HEK293 (cell line): ENCODE measurements around the gene CBX8.

Source experiments
- CTCF ChIA-PET: fragments of 350-600 bp; formaldehyde crosslinking; extraction: SDS; loops from one replicate; lab custom pipeline; 2021; ENCODE audit warnings: antibody characterized with exemption; lab: Yijun Ruan, JAX
- POLR2A ChIA-PET: fragments of 300-600 bp; formaldehyde crosslinking; extraction: SDS; loops from one replicate; lab custom pipeline; 2020; ENCODE audit warnings: antibody characterized with exemption, inconsistent platforms; lab: Yijun Ruan, JAX
- H3K27ac ChIP-seq: fragments of 200-500 bp; sonication (Bioruptor generic); 2 replicates; pipeline ENCODE4 v1.5.1; 2014; ENCODE audit warnings: low read depth, low read length, control low read depth, inconsistent platforms; ENCODE audit errors: extremely low read depth
- H3K36me3 ChIP-seq, 2 experiments: fragments of 200-500 bp in 1 of 2; sonication (Bioruptor generic) in 1 of 2; 1 replicate in 1 of 2; 2 replicates in 1 of 2; pipeline ENCODE4 v1.5.1; 2014 to 2017; ENCODE audit warnings: inconsistent platforms in 2 of 2, low read length in 2 of 2; ENCODE audit not compliant: control insufficient read depth in 2 of 2, insufficient read depth in 1 of 2
- H3K4me1 ChIP-seq: fragments of 200-500 bp; sonication (Bioruptor generic); 2 replicates; pipeline ENCODE4 v1.5.1; 2014; ENCODE audit warnings: mild to moderate bottlenecking, low read length, inconsistent platforms; ENCODE audit not compliant: control insufficient read depth, insufficient read depth
- H3K4me3 ChIP-seq: 2 replicates; pipeline ENCODE4 v1.5.1; 2011; ENCODE audit warnings: low read depth, mild to moderate bottlenecking, control low read depth, low read length, moderate library complexity
- H3K9me3 ChIP-seq: fragments of 200-500 bp; sonication (Bioruptor generic); 2 replicates; pipeline ENCODE4 v1.5.1; 2014; ENCODE audit warnings: low read depth, low read length, inconsistent platforms; ENCODE audit not compliant: control insufficient read depth, insufficient read depth
- FEZF1 ChIP-seq: fragments of 450-650 bp; formaldehyde crosslinking; IDR thresholded peaks from 2 replicates; pipeline ENCODE4 v1.5.1; 2016; ENCODE audit warnings: missing biosample characterization, missing genetic modification characterization
- IKZF3 ChIP-seq: fragments of 450-650 bp; IDR thresholded peaks from 2 replicates; pipeline ENCODE4 v1.5.0; 2018; ENCODE audit warnings: missing biosample characterization, mild to moderate bottlenecking, missing genetic modification characterization, moderate library complexity
- KLF7 ChIP-seq: fragments of 450-650 bp; formaldehyde crosslinking; IDR thresholded peaks from 2 replicates; pipeline ENCODE4 v1.5.1; 2016; ENCODE audit warnings: missing biosample characterization, missing genetic modification characterization, borderline replicate concordance
- MZF1 ChIP-seq: fragments of 450-650 bp; formaldehyde crosslinking; IDR thresholded peaks from 2 replicates; pipeline ENCODE4 v1.5.1; 2017; ENCODE audit warnings: missing biosample characterization, missing genetic modification characterization, borderline replicate concordance
- OSR2 ChIP-seq: fragments of 450-650 bp; formaldehyde crosslinking; IDR thresholded peaks from 2 replicates; pipeline ENCODE4 v1.5.1; 2016; ENCODE audit warnings: missing biosample characterization, missing genetic modification characterization
- PATZ1 ChIP-seq: fragments of 450-650 bp; formaldehyde crosslinking; IDR thresholded peaks from 2 replicates; pipeline ENCODE4 v1.5.1; 2016; ENCODE audit warnings: missing biosample characterization, missing genetic modification characterization
- PRDM1 ChIP-seq: fragments of 450-650 bp; formaldehyde crosslinking; IDR thresholded peaks from 2 replicates; pipeline ENCODE4; 2016; ENCODE audit warnings: missing biosample characterization, missing genetic modification characterization
- PRDM4 ChIP-seq: fragments of 450-650 bp; formaldehyde crosslinking; IDR thresholded peaks from 2 replicates; pipeline ENCODE4 v1.5.1; 2017; ENCODE audit warnings: missing biosample characterization, missing genetic modification characterization
- SALL2 ChIP-seq: fragments of 450-650 bp; formaldehyde crosslinking; IDR thresholded peaks from 2 replicates; pipeline ENCODE4 v1.5.0; 2017; ENCODE audit warnings: missing biosample characterization, mild to moderate bottlenecking, missing genetic modification characterization, borderline replicate concordance
- SP7 ChIP-seq: fragments of 450-650 bp; formaldehyde crosslinking; IDR thresholded peaks from 2 replicates; pipeline ENCODE4 v1.5.1; 2016; ENCODE audit warnings: missing biosample characterization, missing genetic modification characterization
- TRIM28 ChIP-seq: IDR thresholded peaks from 2 replicates; pipeline ENCODE4 v1.6.1; 2011; ENCODE audit warnings: low read length, control low read depth, borderline replicate concordance
- ZBTB20 ChIP-seq: fragments of 450-650 bp; formaldehyde crosslinking; IDR thresholded peaks from 2 replicates; pipeline ENCODE4 v1.5.1; 2016; ENCODE audit warnings: missing biosample characterization, missing genetic modification characterization
- ZFP41 ChIP-seq: fragments of 450-650 bp; formaldehyde crosslinking; IDR thresholded peaks from 2 replicates; pipeline ENCODE4 v1.5.1; 2016; ENCODE audit warnings: missing biosample characterization, missing genetic modification characterization, borderline replicate concordance
- ZNF169 ChIP-seq: fragments of 450-650 bp; formaldehyde crosslinking; IDR thresholded peaks from 2 replicates; pipeline ENCODE4 v1.5.1; 2016; ENCODE audit warnings: missing biosample characterization, missing genetic modification characterization
- ZNF2 ChIP-seq: fragments of 450-650 bp; formaldehyde crosslinking; IDR thresholded peaks from 2 replicates; pipeline ENCODE4 v1.5.1; 2016; ENCODE audit warnings: missing biosample characterization, missing genetic modification characterization
- ZNF324 ChIP-seq: fragments of 450-650 bp; formaldehyde crosslinking; IDR thresholded peaks from 2 replicates; pipeline ENCODE4 v1.5.1; 2016; ENCODE audit warnings: missing biosample characterization, missing genetic modification characterization
- ZNF549 ChIP-seq: fragments of 450-650 bp; IDR thresholded peaks from 2 replicates; pipeline ENCODE4 v1.5.1; 2018; ENCODE audit warnings: missing biosample characterization, missing genetic modification characterization, mild to moderate bottlenecking, inconsistent platforms, moderate library complexity
- ZNF561 ChIP-seq: fragments of 450-650 bp; IDR thresholded peaks from 2 replicates; pipeline ENCODE4 v1.5.1; 2018; ENCODE audit warnings: missing biosample characterization, missing genetic modification characterization, borderline replicate concordance
- ZNF600 ChIP-seq: fragments of 450-650 bp; formaldehyde crosslinking; IDR thresholded peaks from 2 replicates; pipeline ENCODE4 v1.5.1; 2016; ENCODE audit warnings: missing biosample characterization, missing genetic modification characterization
- ZNF621 ChIP-seq: fragments of 450-650 bp; formaldehyde crosslinking; IDR thresholded peaks from 2 replicates; pipeline ENCODE4 v1.5.1; 2017; ENCODE audit warnings: missing biosample characterization, missing genetic modification characterization
- ZSCAN30 ChIP-seq: fragments of 450-650 bp; IDR thresholded peaks from 2 replicates; pipeline ENCODE4 v1.5.1; 2018; ENCODE audit warnings: missing biosample characterization, mild to moderate bottlenecking, missing genetic modification characterization, moderate library complexity
- TF ChIP-seq, protein P1 (sequence below): fragments of 450-650 bp; formaldehyde crosslinking; IDR thresholded peaks from 2 replicates; pipeline ENCODE4; 2016; ENCODE audit warnings: missing biosample characterization, missing genetic modification characterization
- TF ChIP-seq, protein P2 (sequence below): fragments of 450-650 bp; formaldehyde crosslinking; IDR thresholded peaks from 2 replicates; pipeline ENCODE4 v1.5.1; 2017; ENCODE audit warnings: missing biosample characterization, missing genetic modification characterization
- TF ChIP-seq, protein P3 (sequence below): fragments of 450-650 bp; formaldehyde crosslinking; IDR thresholded peaks from 2 replicates; pipeline ENCODE4 v1.5.1; 2017; ENCODE audit warnings: missing biosample characterization, missing genetic modification characterization

The CBX8 gene

GRCh38 chr17:79777120-79777893, 19.6 kb downstream of the CBX8 start (continued):
- TF ChIP-seq ZNF621 (tag by site-specific recombination) (no peak), KLF7 (tag by site-specific recombination) (peak; percentile 97), SP7 (peak; percentile 76)
- TF ChIP-seq, protein P1, sequence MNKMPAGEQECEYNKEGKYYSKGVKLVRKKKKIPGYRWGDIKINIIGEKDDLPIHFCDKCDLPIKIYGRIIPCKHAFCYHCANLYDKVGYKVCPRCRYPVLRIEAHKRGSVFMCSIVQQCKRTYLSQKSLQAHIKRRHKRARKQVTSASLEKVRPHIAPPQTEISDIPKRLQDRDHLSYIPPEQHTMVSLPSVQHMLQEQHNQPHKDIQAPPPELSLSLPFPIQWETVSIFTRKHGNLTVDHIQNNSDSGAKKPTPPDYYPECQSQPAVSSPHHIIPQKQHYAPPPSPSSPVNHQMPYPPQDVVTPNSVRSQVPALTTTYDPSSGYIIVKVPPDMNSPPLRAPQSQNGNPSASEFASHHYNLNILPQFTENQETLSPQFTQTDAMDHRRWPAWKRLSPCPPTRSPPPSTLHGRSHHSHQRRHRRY, result no peak

DNA sequence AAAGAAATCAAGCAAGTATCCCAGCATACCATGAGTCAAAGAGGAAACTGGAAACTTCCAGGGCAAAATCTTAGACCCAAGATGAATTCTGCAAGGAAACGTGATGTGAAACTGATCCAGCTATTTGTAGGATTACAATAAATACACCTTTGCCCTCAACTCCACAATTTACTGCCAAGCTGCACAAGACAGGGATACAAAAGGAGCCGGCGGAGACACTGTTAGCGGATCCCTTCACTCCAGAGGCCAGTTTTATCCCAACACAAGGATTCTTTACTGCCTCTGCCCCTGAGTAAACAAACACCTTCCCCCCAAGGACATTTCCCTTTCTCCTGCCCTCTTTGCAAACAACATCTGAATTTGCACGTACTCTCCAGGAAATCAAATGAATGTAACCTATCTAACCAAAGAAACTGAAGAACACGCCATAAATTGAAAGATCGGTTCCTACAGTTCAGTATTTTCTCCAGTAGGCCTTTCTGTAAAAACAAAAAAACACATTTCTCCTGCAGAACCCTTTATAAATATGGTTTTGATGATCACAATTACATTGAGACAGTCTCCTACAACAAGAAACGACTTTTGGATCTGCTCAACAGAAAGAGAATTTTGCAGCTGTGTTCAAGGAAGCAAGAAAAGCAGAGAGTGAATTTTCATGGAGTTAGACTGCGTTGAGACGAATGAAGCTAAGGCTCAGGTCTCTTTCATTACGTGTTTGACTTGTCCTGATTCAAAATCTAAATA, 20.3 kb downstream of the CBX8 start:
- peaks cover 21% of the 10 kb centered on the region for H3K4me1 ChIP-seq
- CTCF ChIA-PET, result interaction anchor here (0.6 to 3.6 kb wide), 14 partner anchors 13 to 304 kb away, joined by 3 to 31 read pairs (median 5); no protein-coding TSS in a partner anchor
- H3K27ac ChIP-seq, result peak overlapping the region; percentile 78
- no peaks in the 10 kb centered on the region for H3K9me3 ChIP-seq
- peaks cover 6 to 22% of the 10 kb centered on the region in 2 experiments; a peak in 1 of 3 replicates for H3K36me3 ChIP-seq
- H3K4me3 ChIP-seq, result no peak overlapping the region
- POLR2A ChIA-PET, result interaction anchor here (2.7 kb wide), 1 partner anchor 21 kb away, joined by 8 read pairs; the partner anchor contains the start of gene CBX8
- TF ChIP-seq IKZF3 (tag by site-specific recombination) (peak; percentile 51; the same call in 1 of the 2 replicates), FEZF1 (tag by site-specific recombination) (peak; percentile 65), ZSCAN30 (tag by site-specific recombination) (0 out of 2 replicates have a peak, but pooled peaks have one; percentile 15), SALL2 (tag by site-specific recombination) (no peak), TRIM28 (peak; percentile 44; the same call in 1 of the 2 replicates), ZFP41 (tag by site-specific recombination) (no peak), MZF1 (tag by site-specific recombination) (0 out of 2 replicates have a peak, but pooled peaks have one; percentile 39), ZNF169 (tag by site-specific recombination) (no peak), PRDM4 (tag by site-specific recombination) (peak; percentile 96), PATZ1 (no peak), ZNF561 (tag by site-specific recombination) (peak; percentile 76; the same call in 1 of the 2 replicates), ZNF2 (tag by site-specific recombination) (peak; percentile 99), SP7 (peak; percentile 76), OSR2 (tag by site-specific recombination) (peak; percentile 35; the same call in 1 of the 2 replicates), ZNF600 (tag by site-specific recombination) (no peak), ZNF324 (tag by site-specific recombination) (no peak), ZNF549 (no peak), ZBTB20 (tag by site-specific recombination) (peak; percentile 30; the same call in 1 of the 2 replicates), PRDM1 (tag by site-specific recombination) (peak; percentile 78)
- TF ChIP-seq, protein P2, sequence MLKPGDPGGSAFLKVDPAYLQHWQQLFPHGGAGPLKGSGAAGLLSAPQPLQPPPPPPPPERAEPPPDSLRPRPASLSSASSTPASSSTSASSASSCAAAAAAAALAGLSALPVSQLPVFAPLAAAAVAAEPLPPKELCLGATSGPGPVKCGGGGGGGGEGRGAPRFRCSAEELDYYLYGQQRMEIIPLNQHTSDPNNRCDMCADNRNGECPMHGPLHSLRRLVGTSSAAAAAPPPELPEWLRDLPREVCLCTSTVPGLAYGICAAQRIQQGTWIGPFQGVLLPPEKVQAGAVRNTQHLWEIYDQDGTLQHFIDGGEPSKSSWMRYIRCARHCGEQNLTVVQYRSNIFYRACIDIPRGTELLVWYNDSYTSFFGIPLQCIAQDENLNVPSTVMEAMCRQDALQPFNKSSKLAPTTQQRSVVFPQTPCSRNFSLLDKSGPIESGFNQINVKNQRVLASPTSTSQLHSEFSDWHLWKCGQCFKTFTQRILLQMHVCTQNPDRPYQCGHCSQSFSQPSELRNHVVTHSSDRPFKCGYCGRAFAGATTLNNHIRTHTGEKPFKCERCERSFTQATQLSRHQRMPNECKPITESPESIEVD (tag by site-specific recombination), result peak; percentile 77; the same call in 1 of the 2 replicates
- TF ChIP-seq, protein P3, sequence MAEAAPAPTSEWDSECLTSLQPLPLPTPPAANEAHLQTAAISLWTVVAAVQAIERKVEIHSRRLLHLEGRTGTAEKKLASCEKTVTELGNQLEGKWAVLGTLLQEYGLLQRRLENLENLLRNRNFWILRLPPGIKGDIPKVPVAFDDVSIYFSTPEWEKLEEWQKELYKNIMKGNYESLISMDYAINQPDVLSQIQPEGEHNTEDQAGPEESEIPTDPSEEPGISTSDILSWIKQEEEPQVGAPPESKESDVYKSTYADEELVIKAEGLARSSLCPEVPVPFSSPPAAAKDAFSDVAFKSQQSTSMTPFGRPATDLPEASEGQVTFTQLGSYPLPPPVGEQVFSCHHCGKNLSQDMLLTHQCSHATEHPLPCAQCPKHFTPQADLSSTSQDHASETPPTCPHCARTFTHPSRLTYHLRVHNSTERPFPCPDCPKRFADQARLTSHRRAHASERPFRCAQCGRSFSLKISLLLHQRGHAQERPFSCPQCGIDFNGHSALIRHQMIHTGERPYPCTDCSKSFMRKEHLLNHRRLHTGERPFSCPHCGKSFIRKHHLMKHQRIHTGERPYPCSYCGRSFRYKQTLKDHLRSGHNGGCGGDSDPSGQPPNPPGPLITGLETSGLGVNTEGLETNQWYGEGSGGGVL (tag by site-specific recombination), result peak; percentile 23; the same call in 1 of the 2 replicates
